Activated B cell treated with CpG ODN at 0.5 μM for 24 hours (primary cell): ENCODE data around the gene PLEKHA1. TPM values are rescaled to one million over a fixed set of nuclear protein-coding genes. Genes with fewer than 3 reads are reported as not detected.

Experiments
- ATAC-seq: fragments of 200-7000 bp; cut with Tn5 transposase; one replicate; pipeline ENCODE4 v1.10.0; 2021; ENCODE audit warnings: low read depth, mild to moderate bottlenecking, moderate library complexity
- CTCF ChIA-PET: fragments of 350-600 bp; sonication (Branson Sonifier 250); formaldehyde crosslinking; loops from one replicate; lab custom pipeline; 2021; ENCODE audit warnings: antibody characterized with exemption; lab: Charles Lee
- POLR2A ChIA-PET: fragments of 350-600 bp; sonication (Branson Sonifier 250); formaldehyde crosslinking; loops from one replicate; lab custom pipeline; 2021; ENCODE audit warnings: antibody characterized with exemption; lab: Charles Lee
- DNase-seq: peaks from one replicate; pipeline ENCODE4 v3.0.0; 2022
- H3K27ac Mint-ChIP-seq: one replicate; pipeline ENCODE4 v1.8.0; 2020; ENCODE audit warnings: mixed read lengths
- H3K27me3 Mint-ChIP-seq: one replicate; pipeline ENCODE4 v1.8.0; 2021; ENCODE audit warnings: mixed read lengths
- H3K36me3 Mint-ChIP-seq: one replicate; pipeline ENCODE4 v1.8.0; 2021; ENCODE audit warnings: low read depth, mixed read lengths
- H3K4me1 Mint-ChIP-seq: one replicate; pipeline ENCODE4 v1.8.0; 2021; ENCODE audit warnings: mixed read lengths
- H3K4me3 Mint-ChIP-seq: one replicate; pipeline ENCODE4 v1.8.0; 2020; ENCODE audit warnings: mild to moderate bottlenecking, mixed read lengths
- H3K9me3 Mint-ChIP-seq: one replicate; pipeline ENCODE4 v1.8.0; 2020; ENCODE audit warnings: mixed read lengths
- CTCF ChIP-seq: fragments of 200-600 bp; IDR thresholded peaks from one replicate; pipeline ENCODE4 v1.8.0; 2022; ENCODE audit warnings: antibody characterized with exemption, mild to moderate bottlenecking
- intact Hi-C: fragments of 100-400 bp; cut with micrococcal nuclease; formaldehyde crosslinking; loops from one replicate; pipeline ENCODE4 v1.15.1; 2024
- total RNA-seq: library from RNA; stranded (reverse); gene quantifications from 2 replicates; pipeline ENCODE4 v1.2.3, GENCODE V29; 2022

The PLEKHA1 gene
- total RNA-seq, 1 donor from 2014 or later = 12.8 TPM

GRCh38 chr10:122466951-122467381 is 92.5 kb downstream of the PLEKHA1 start:
- ChIA-PET CTCF (no interaction called here), POLR2A (no interaction called here)
- DNase-seq (no peak), ATAC-seq (no peak)
- Mint-ChIP-seq H3K9me3 (no peaks in the 10 kb centered on the region), H3K36me3 (no peaks in the 10 kb centered on the region), H3K27me3 (peaks cover 33% of the 10 kb centered on the region), H3K4me1 (peaks cover 10% of the 10 kb centered on the region), H3K27ac (no peak overlapping the region), H3K4me3 (no peak overlapping the region)
- TF ChIP-seq CTCF = no peak
- intact Hi-C loops = no loop called here

- DNase-seq (no peak), ATAC-seq (no peak)
- Mint-ChIP-seq H3K36me3 (no peaks in the 10 kb centered on the region), H3K4me3 (no peak overlapping the region), H3K9me3 (no peaks in the 10 kb centered on the region), H3K27ac (no peak overlapping the region), H3K4me1 (peaks cover 5% of the 10 kb centered on the region), H3K27me3 (peaks cover 28% of the 10 kb centered on the region)
- ChIA-PET POLR2A (no interaction called here), CTCF (no interaction called here)
- intact Hi-C loops = no loop called here
- TF ChIP-seq CTCF = no peak
Observed at GRCh38 chr10:122467701-122468100, 93.2 kb downstream of the PLEKHA1 start.

DNA sequence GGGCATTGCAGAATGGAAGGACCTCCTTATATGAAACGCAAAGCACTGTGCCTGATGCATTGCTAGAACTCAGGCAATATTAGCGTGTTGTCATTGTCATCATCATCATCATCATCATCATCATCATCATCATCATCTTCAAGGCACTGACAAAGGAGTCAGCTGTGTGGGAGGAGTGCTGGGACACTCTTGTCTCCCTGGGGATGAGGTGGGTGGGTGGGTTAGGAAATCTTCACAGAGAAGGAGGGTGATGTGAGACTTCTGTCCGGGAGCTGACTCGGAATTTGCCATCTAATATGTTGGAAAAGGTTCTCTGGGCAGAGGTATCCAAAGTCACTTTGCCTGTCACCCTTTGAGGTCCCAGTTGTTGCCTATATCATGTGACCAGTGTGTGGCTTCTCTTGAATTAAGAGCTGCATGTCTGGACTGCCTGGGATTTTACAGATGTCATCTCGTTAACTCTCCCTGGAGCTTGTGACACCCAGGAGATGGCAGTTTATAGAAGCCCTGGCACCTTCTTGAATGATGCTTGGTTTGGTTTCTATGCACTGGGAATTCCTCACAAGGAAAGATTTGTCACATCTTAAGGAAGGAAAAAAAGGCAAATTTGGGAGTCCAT is 93.9 kb downstream of the PLEKHA1 start:
- no peak for TF ChIP-seq CTCF
- Mint-ChIP-seq H3K36me3 (no peaks in the 10 kb centered on the region), H3K9me3 (no peaks in the 10 kb centered on the region), H3K27ac (no peak overlapping the region), H3K4me1 (peaks cover 2% of the 10 kb centered on the region), H3K27me3 (peaks cover 27% of the 10 kb centered on the region), H3K4me3 (no peak overlapping the region)
- CTCF ChIA-PET = no interaction called here
- POLR2A ChIA-PET = no interaction called here
- ATAC-seq (no peak), DNase-seq (no peak)
- intact Hi-C loops = no loop called here

- no peak for TF ChIP-seq CTCF
- H3K9me3 Mint-ChIP-seq = no peaks in the 10 kb centered on the region
- H3K4me3 Mint-ChIP-seq = no peak overlapping the region
- DNase-seq = no peak
- ChIA-PET CTCF (no interaction called here), POLR2A (no interaction called here)
- peaks cover 20% of the 10 kb centered on the region for H3K27me3 Mint-ChIP-seq
- no peak overlapping the region for H3K27ac Mint-ChIP-seq
- no peak for ATAC-seq
- intact Hi-C loops = no loop called here
- H3K4me1 Mint-ChIP-seq = no peaks in the 10 kb centered on the region
- H3K36me3 Mint-ChIP-seq = no peaks in the 10 kb centered on the region
Observed at GRCh38 chr10:122468926-122469781, 94.6 kb downstream of the PLEKHA1 start.

GRCh38 chr10:122469848-122470247 is 95.3 kb downstream of the PLEKHA1 start:
- DNase-seq (no peak), ATAC-seq (no peak)
- Mint-ChIP-seq H3K4me1 (peaks cover 2% of the 10 kb centered on the region), H3K27me3 (peaks cover 20% of the 10 kb centered on the region), H3K4me3 (no peak overlapping the region), H3K27ac (no peak overlapping the region), H3K36me3 (no peaks in the 10 kb centered on the region), H3K9me3 (no peaks in the 10 kb centered on the region)
- TF ChIP-seq CTCF = no peak
- POLR2A ChIA-PET = no interaction called here
- CTCF ChIA-PET = no interaction called here
- intact Hi-C loops = no loop called here
